ENCODE measurements around the gene OTOP1.

DNA sequence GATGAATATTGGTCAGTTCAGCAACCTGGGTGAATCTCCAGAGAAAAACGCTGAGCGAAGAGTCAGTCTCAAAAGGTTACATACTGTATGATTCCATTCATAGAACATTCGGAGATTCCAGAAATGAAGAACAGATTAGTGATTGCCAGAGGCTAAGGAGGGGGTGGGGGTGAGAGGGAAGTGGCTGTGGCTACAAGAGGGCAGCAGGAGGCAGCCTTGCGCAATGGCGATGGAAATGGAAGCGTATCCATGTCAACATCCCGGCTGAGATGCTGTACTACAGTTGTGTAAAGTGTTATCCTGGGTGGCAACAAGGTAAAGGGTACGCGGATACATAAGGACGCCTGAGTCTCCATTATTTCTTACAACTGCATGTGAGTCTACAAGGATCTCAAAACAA is 45.2 kb upstream of the OTOP1 start:
- no peak for TF ChIP-seq CTCF (IDR thresholded peaks at IDR 0.05; ENCODE audit: low read length)
- no peak for TF ChIP-seq EZH2 (IDR thresholded peaks at IDR 0.05; ENCODE audit: borderline replicate concordance, low read length)

All from OCI-LY1 (cell line).